Measurements from ENCODE around the gene OASL. TPM values are rescaled to one million over a fixed set of nuclear protein-coding genes. Genes with fewer than 3 reads are reported as not detected.

Gene OASL
- total RNA-seq, 1 donor from 2014 or later: not detected

GRCh38 chr12:120994589-120995337 is 44.3 kb downstream of the OASL start:
- no peak for TF ChIP-seq CTCF (IDR thresholded peaks at IDR 0.05; ENCODE audit: unreplicated experiment)
- no peak for DNase-seq (ENCODE audit: low spot score, unreplicated experiment)
- H3K4me3 Mint-ChIP-seq (ENCODE audit: low read depth): no peak overlapping the region
- H3K27me3 Mint-ChIP-seq: no peaks in the 10 kb centered on the region
- H3K36me3 Mint-ChIP-seq (ENCODE audit: insufficient read depth): peaks cover 28% of the 10 kb centered on the region
- no peak overlapping the region for H3K27ac Mint-ChIP-seq
- H3K9me3 Mint-ChIP-seq (ENCODE audit: low read depth): no peaks in the 10 kb centered on the region
- H3K4me1 Mint-ChIP-seq (ENCODE audit: low read depth): peaks cover 6% of the 10 kb centered on the region

DNA sequence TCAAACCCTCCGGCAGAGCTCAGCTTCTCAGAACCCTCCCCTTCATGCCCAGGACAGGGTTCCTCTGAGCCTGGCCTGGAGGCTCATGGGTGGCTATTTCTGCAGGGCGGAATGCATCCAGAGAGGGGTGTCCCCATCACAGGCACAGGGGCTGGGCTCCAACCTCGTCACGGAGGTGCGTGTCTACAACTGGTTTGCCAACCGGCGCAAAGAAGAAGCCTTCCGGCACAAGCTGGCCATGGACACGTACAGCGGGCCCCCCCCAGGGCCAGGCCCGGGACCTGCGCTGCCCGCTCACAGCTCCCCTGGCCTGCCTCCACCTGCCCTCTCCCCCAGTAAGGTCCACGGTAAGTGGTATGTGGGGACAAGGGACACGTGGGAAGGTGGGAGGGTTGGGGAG is 45.0 kb downstream of the OASL start:
- TF ChIP-seq CTCF (IDR thresholded peaks at IDR 0.05; ENCODE audit: unreplicated experiment): no peak
- H3K4me3 Mint-ChIP-seq (ENCODE audit: low read depth): no peak overlapping the region
- peaks cover 31% of the 10 kb centered on the region for H3K36me3 Mint-ChIP-seq (ENCODE audit: insufficient read depth)
- peaks cover 6% of the 10 kb centered on the region for H3K4me1 Mint-ChIP-seq (ENCODE audit: low read depth)
- H3K9me3 Mint-ChIP-seq (ENCODE audit: low read depth): no peaks in the 10 kb centered on the region
- no peak for DNase-seq (ENCODE audit: low spot score, unreplicated experiment)
- no peak overlapping the region for H3K27ac Mint-ChIP-seq
- H3K27me3 Mint-ChIP-seq: no peaks in the 10 kb centered on the region

- Mint-ChIP-seq H3K27ac (no peak overlapping the region), H3K9me3 (ENCODE audit: low read depth) (no peaks in the 10 kb centered on the region), H3K4me1 (ENCODE audit: low read depth) (peaks cover 6% of the 10 kb centered on the region)
Observed at GRCh38 chr12:120993496-120993895, 45.5 kb downstream of the OASL start.

GRCh38 chr12:120992989-120993388 is 46.1 kb downstream of the OASL start:
- TF ChIP-seq CTCF (IDR thresholded peaks at IDR 0.05; ENCODE audit: unreplicated experiment): no peak
- Mint-ChIP-seq H3K4me3 (ENCODE audit: low read depth) (no peak overlapping the region), H3K36me3 (ENCODE audit: insufficient read depth) (peaks cover 37% of the 10 kb centered on the region), H3K27me3 (no peaks in the 10 kb centered on the region), H3K27ac (no peak overlapping the region), H3K4me1 (ENCODE audit: low read depth) (peaks cover 6% of the 10 kb centered on the region), H3K9me3 (ENCODE audit: low read depth) (peaks cover 3% of the 10 kb centered on the region)
- no peak for DNase-seq (ENCODE audit: low spot score, unreplicated experiment)

More at GRCh38 chr12:120993496-120993895, 45.5 kb downstream of the OASL start:
- Mint-ChIP-seq H3K27me3 (no peaks in the 10 kb centered on the region), H3K36me3 (ENCODE audit: insufficient read depth) (peaks cover 35% of the 10 kb centered on the region), H3K4me3 (ENCODE audit: low read depth) (no peak overlapping the region)
- no peak for DNase-seq (ENCODE audit: low spot score, unreplicated experiment)
- no peak for TF ChIP-seq CTCF (IDR thresholded peaks at IDR 0.05; ENCODE audit: unreplicated experiment)

DNA sequence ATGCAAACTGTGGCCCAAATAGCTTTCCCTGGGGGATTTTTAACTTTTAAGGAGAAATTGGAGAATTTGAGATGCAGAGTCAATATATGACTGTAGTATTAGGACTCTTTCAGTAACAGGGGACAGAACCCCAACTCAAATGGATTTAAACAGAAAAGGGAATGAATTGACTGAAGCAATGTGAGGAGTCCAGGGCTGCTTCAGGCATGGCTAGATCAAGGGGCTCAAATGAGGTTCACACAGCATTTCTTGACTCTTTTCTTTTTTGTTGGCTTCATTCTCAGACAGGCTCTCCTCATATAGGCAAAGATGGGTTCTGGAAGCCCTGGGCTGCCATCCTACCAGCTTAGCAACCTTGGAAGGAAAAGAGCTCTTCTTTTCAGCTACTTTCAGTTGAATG is 47.1 kb downstream of the OASL start:
- H3K4me1 Mint-ChIP-seq (ENCODE audit: low read depth): peaks cover 6% of the 10 kb centered on the region
- H3K4me3 Mint-ChIP-seq (ENCODE audit: low read depth): no peak overlapping the region
- TF ChIP-seq CTCF (IDR thresholded peaks at IDR 0.05; ENCODE audit: unreplicated experiment): no peak
- no peaks in the 10 kb centered on the region for H3K27me3 Mint-ChIP-seq
- no peak for DNase-seq (ENCODE audit: low spot score, unreplicated experiment)
- H3K9me3 Mint-ChIP-seq (ENCODE audit: low read depth): peaks cover 3% of the 10 kb centered on the region
- peaks cover 35% of the 10 kb centered on the region for H3K36me3 Mint-ChIP-seq (ENCODE audit: insufficient read depth)
- H3K27ac Mint-ChIP-seq: no peak overlapping the region
